GM19372 (cell line): Measurements from ENCODE around the gene HOXA11.

Source experiments
- ATAC-seq: cut with Tn5 transposase; IDR thresholded peaks from one replicate; pipeline ENCODE4 v1.9.1; 2021; ENCODE audit warnings: mild to moderate bottlenecking, low read depth, moderate library complexity; ENCODE audit not compliant: unreplicated experiment

HOXA11 gene

DNA sequence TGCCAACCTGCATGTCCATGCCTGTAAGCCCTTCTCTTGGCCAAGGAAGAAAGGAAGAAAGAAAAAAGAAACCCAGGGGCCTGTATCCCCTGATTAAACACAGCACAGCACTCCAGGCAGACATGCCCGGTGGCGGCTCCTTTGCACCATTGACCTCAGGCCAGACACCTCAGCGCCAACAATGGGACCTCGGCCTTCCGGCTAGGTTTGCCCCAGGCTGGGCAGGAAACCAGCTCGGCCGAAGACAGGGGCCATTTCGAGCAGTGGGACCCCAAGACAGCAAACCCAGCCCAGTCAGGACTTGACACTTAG lies 13.8 kb downstream of the HOXA11 start:
- no peak for ATAC-seq

DNA sequence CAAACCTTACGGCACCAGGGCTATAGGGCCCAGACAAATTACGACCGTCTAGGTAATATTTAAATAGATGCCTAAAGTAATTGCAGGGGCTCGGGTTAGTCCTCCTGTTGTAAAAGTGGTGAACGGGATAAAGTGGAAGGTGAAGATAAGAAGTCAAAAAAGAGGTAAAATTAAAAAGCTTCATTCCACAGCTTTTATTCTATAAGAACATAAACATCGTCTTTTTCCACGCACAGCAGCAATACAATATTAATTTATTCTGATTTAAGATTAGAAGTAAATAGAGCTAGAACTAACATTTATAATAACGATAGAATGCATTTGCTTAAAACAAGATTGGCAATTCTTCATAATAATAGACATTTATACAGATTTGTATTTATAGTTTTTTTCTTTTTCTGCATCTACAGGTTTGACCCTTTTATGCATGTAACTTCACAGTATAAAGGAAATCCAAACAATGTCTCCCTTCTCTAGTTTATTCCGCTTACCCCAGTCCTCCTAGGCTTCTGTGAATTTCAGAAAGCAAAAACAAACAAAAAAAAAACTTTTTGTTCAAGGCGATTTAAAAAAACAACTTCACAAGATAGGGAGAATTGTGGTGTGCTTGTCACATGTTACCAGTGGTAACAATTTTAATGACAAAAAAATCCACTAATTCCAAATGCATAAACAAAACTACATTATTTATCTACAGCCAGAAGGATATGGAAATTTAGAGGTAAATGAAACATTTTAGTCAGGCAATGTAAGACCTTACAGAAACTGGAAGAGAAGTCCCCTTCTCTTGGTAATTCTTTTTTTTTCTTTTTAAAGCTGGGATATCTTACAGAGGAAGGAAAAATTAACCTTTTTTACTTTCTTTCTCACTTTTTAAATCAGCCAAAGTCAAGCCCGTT lies 14.4 kb downstream of the HOXA11 start:
- ATAC-seq = no peak

DNA sequence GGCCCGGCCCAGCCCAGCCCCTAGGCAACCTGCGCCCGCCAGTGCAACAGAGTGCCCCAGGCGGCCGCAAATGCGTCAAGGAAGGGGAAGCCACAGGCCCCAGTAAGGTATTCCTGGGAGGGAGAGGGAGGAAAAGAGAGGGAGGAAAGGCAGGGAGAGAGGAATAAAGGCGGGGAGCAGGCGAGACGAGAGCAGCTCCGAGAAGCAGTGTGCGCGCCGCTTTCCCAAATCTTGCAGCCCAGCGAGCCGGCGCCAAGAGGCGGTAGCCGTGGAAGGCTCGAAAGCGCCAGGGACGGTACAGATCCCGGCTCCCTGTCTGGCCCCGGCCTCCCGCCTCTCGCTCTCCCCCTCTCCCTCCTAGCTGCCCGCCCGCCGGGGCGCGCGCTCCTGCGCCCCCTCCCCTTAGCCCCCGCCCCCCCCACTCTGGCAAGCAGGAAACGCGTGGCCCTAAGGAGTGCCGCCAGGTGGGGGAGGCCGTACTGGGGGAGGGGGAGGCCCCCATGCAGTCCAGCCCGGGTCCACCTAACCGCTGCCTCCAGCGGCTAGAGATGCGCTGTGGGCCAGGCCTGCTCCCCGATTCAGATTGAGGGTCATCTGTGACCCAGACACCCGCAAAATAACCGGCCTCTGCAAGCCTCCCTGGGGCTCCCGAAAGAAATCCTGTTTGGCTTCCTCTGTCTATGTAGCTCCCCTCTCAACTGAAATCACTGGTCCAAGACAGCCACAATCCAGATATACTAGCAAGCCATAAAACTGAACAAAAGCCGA lies 15.2 kb downstream of the HOXA11 start:
- ATAC-seq = no peak

DNA sequence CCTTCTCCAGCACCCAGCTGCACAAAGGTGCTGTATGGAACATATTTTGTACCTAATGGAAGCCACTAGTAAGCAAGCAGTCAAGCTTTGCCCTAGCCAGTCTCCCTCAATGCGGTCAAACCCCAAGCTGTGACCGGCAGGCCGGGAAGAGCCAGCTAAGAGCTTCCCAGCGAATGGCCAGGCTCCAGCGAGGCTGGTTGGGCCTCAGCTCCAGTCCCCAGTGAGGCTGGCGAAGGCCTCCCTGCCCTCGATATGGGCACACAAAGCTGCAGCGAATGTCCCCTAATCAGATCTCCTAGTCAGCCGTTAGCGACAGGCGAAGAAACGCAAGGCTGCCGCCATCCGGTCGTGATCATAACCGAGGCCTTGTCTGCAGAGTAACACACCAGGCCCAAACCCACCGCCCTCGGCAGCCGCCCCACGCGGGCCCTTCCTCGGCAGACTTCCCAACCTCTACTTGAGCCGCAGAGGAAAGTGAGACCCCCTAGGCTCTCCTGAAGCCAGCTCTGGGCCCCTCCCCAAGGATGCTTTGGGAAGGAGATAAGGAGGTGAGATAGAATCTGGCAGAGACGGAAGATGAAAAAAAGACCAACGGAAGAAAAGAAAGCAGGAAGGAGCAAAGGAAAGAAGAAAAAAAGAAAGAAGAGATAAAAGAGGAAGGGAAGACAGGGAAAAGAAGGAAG lies 16.6 kb downstream of the HOXA11 start:
- no peak for ATAC-seq

DNA sequence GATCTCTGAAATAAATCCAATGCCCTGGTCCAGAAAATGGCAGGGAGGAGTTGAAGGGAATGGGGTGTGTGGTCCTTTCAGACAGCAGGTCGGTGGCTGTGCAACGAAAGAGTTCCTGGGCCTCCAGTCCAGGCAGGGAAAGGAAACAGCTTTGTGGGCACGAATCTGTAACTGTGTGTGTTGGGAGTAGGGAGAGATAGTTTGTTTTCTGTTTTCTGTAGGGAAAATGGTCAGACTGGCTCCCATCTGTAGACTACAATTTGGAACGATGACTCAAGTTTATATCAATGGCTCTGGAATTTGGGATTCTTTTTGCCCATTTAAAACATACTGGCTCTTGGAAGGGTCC lies 17.1 kb downstream of the HOXA11 start:
- ATAC-seq = no peak

DNA sequence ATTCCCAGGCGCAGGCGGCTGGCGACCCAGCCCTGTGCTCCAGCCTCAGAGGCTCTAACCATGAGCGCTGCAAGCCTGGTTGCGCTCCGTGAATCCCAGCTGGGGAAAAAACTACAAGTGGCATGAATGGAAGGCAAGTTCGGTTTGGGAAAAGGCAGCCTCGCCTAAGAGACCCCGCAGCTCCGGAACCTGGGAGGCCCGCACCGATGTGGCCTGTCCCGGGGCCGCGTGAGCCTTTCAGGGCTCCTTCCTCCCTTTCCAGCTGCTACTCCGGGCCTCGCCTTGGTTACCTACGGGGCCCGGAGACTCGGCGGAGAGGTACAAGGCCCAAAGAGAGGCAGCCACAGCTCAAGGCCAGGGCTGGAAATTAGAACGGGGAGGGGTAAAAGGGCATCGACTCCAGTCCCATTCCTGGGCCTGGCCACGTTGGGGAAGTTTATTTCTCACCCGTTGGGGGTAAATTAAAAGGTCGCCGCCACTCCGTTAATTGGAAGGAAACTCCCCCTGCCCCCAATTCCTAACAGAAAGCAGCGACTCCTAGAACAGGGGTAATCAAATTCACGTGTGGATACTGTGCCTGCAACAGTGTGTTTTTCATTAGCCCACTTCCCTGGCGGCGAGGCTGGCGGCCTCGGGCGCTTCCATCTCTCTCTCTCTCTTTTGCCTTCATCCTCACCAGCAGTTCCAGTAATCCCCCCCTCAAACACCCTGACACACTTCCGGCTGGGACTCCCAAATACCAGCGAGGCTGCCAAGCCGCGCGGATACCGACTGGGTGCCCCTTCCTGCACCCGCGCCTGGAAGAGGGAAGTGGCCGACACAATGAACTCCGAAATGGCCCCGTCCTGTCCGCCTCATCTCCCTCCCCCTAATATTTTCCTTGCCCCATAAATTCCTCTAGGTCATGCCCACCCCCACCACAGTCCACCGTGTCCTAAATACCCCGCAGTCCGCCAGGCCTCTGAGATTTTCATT lies 18.2 kb downstream of the HOXA11 start:
- ATAC-seq = no peak

DNA sequence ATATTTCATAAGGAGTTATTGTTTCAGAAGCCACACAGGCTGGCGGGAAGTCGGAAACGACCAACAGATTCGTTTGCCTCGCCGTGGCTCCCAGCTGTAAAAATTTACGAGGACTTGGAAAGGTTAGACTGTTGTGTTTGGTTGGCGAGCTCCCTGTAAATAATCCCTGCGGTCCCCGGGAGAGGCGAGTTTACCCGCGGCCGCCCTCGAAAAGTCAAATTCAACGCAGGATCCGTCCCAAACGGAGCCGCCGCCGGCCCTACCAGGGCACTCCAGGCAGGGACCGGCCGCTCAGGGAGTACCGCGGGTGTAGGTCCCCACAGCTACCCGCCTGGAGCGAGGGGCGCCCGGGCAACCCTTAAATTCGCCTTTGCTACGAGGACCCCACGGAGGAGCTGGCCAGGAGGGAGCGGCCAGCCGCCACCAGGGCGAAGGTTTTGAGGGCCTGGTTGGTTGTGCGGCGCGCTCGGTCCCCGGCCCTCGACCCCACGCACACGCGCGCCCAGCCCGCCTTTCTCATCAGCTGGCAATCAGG lies 19.0 kb downstream of the HOXA11 start:
- ATAC-seq = no peak

DNA sequence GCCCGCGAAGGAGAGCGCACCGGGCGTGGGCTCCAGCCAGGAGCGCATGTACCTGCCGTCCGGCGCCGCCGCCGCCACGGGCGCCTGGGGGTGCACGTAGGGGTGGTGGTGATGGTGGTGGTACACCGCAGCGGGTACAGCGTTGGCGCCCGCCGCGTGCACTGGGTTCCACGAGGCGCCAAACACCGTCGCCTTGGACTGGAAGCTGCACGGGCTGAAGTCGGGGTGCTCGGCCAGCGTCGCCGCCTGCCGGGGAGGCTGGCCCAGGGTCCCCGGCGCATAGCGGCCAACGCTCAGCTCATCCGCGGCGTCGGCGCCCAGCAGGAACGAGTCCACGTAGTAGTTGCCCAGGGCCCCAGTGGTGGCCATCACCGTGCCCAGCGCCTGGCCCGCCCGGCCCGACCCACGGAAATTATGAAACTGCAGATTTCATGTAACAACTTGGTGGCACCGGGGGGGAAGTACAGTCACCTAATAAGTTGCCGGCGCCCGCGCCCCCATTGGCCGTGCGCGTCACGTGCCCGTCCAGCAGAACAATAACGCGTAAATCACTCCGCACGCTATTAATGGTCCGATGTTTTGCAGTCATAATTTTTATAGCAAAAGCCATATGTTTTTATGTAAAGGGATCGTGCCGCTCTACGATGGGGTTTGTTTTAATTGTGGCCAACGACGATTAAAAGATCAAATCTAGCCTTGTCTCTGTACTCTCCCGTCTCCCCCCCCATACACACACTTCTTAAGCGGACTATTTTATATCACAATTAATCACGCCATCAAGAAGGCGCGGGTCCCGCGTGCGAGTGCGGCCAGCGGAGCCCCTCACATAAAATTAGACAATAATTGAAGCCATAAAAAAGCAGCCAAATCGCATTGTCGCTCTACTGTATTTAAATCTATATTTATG lies 19.7 kb downstream of the HOXA11 start, which contains the start of gene HOXA9:
Gene HOXA9, minus strand, starts transcription at position 449 of the 907 bp plus-strand sequence. Its CDS starts 80 bp downstream, at position 369.
- no peak for ATAC-seq

DNA sequence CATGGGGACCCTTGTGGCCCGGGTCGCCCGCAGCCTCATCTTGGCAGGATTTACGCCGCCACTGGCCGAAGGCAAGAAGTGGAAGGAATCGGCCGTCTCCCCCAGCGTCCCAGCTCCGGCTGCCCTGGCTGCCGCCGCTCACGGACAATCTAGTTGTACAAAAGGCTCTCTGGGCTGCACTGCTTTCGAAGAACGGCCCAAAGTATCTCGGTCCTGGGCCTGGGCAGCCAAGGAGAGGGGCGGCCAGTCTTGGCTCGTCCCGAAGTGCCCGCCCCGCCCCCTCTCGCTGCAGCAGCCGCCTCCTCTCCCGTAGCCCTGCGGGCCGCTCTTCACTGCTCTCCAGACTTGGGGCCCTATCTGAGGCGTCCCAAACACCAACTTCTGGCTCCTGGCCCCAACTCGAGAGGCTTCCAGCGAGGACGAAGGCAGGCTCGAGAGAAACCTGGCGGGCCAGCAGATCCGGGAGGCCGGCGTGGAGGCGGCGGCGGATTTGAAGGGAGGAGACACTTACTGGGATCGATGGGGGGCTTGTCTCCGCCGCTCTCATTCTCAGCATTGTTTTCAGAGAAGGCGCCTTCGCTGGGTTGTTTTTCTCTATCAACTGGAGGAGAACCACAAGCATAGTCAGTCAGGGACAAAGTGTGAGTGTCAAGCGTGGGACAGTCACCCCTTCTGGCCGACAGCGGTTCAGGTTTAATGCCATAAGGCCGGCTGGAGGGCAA lies 20.5 kb downstream of the HOXA11 start:
- no peak for ATAC-seq

DNA sequence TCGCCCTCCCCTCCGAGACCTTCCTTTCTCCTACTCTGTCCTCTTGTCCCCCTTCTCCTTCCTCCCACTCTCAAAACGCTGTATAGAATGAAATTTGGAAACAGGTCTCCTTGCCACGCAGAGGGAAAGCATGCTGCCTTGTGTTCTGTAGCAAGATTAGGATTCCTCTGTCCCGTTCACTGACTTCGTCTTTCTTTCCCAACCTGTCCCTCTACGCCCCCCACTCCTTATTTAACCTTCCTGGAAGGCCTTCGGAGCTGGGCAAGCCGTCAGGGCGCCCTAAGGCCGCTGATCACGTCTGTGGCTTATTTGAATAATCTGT lies 21.0 kb downstream of the HOXA11 start:
- ATAC-seq = no peak

DNA sequence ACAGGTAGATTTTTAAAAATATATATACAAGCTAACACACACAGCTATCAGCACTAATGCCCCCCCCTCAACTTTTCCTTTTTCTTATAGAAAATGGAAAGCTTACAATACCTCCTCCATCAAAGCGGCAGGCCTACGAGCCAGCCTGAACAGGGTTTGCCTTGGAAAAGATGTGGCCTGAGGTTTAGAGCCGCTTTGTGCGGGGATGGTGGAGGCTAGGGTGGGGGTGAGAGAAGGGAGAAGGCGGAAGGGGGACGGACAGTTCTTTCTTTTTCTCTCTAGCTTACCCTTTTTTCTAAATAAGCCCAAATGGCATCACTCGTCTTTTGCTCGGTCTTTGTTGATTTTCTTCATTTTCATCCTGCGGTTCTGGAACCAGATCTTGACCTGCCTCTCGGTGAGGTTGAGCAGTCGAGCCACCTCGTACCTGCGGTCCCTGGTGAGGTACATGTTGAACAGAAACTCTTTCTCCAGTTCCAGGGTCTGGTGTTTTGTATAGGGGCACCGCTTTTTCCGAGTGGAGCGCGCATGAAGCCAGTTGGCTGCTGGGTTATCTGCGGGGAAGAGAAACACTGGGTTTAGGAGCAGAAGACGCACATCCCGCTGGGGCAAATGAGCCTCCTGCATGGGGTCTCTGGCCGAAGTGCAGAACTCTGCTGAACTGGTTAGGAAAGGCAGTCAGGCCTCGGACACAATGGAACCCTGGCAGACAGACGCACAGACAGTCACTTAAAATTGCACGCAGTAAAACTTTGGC lies 21.6 kb downstream of the HOXA11 start:
- no peak for ATAC-seq

DNA sequence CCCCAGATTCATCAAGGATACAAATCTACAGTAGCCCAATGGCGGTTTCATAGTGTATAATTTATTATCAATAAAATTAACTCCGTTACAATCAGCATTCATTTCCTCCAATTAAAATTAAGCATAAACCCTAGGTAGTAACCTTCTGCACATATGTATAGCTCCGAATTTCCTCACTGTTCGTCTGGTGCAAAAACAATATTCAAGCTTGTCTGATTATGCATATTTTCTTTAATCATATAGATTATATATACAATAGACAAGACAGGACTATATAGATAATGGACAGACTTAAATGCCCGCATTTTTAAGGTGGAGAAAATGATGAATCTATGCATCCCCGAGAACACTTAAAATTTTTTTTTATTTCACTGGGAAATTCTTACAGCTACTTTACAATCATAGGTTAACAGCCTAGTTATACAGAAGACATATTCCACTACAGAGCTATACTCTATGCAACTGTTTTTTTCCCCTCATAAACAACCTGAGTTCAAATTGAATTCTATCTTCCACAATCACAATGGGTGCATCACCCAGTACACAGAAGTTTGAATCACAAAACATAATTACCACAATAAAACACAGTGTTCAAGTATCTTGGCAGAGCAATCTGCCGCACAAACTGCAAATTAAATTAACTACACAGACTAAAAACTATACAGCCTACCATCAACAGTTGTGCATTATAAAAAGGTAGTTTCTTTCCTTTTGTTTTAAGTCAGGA lies 22.3 kb downstream of the HOXA11 start:
- no peak for ATAC-seq

DNA sequence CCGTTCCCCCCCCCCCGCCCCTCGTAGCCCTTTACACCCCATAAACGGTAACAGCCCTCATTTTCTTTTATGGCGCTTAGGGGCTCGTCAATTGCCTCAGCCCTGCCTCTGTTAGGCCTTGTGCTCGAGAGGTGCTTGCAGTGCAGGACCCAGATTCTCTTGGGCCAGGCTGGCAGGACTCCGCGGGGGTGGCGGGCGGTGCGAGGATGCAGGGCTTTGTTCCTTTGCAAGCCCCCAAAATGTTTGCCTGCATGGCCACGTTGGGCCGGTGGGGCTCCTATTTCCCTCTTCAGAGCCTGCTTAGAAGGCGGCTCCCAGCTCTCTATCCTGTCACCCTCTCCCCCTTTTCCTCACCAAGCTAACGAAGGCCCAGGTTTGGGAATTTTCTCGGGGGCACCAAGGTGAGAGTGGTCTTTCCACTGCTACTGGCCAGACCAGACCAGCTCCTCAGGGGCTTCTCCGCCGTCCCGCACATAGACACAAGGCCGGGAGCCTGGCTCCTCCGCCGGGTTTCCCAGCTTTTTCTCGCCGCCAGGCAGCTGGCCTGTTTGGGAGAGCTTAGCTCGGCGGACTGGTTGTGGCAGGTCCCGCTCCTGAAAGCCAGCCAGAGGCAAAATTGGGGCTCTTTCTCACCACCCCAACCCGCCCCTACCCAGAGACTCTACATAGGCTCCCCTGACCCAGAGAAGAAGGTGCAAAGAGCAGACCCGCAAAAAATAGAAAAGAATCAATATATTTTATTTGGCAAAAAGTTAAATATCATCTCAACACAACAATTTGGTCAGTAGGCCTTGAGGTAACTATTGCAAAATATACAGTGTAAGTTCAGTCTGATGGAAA lies 23.1 kb downstream of the HOXA11 start:
- no peak for ATAC-seq

DNA sequence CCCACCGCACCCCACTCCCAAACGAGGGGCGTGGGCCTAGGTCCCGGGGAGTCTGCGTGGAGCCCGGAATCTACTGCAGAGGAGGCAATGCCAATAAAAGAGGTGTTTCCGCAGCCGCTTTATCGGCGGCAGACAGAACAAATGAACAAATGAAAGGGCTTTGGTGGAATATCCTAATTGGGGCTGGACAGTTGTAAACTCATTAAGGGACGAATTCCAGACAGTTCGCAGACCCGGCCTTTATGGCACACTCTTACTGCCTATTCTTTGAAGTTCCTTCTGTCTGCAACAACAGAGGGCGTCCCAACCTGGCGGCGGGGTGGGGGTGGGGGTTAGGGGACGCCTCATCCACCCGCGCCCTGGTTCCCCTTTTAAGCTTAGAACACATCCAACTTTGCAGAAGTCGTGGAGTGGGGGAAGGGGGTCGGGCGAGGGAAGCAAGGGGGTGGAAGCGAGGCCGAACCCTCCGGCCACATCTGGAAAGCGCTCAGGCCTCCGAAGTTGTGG lies 23.8 kb downstream of the HOXA11 start:
- ATAC-seq = no peak

DNA sequence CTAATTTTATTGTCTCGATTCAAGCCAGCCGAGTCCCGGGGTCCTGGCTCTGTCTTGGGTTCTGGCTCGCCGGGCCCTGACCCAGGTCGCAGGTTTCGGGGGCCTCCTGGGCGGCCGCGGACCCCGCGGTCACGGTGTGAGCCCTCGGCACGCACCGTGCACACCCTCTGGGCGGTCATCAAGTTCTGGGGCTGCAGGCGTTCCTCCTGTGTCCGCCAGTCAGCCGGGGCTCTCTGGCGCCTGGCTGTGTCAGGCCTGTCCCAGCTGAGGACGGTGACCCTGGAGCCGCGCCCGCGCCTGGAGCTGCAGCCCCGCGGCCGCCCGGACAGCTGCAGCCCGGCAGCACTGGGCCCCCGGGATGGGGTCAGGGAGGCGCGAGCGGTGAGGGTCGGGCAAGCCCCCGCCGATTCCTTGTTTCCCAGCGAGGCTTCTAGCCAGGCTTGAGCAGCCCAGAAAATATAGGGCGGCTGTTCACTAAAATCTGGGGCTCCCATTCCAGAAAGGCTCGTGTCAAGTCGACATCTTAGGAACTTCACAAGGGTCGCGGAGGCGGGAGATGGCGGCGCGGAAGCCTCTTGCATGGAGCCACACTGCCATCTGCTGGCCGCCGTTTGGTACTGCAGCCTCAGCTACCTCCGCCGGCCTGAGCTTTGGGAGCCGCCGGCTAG lies 24.4 kb downstream of the HOXA11 start:
- peak; percentile 54 for ATAC-seq
